Measurements from ENCODE around the gene SPATA31C1. TPM values are rescaled to one million over a fixed set of nuclear protein-coding genes. Genes with fewer than 3 reads are reported as not detected.

Gene SPATA31C1
- total and polyA plus RNA-seq, 2 of the 8 experiments (the other 6 are each of a cell fraction or from before 2014, with no cell fraction given), result 0.15 TPM; not detected in 1

- 92% methylated on average over 10 of the region's 10 CpGs; no CpG with 5 or more reads in 1 of the 2 experiments for WGBS, 2 experiments (ENCODE audit: extremely low coverage in 1 of 2, insufficient coverage in 1 of 2, insufficient read length in 1 of 2, insufficient replicate concordance in 2 of 2, low coverage in 1 of 2, low lambda C conversion rate in 2 of 2, missing lambda C conversion rate in 1 of 2)
- Histone ChIP-seq H2AK5ac (ENCODE audit: low read depth, low read length) (no peak overlapping the region), H4K91ac (replicated peaks; ENCODE audit: insufficient read length, low read length) (no peak overlapping the region), H3K56ac (replicated peaks; ENCODE audit: insufficient read length, low read depth, low read length) (no peak overlapping the region), H4K8ac (ENCODE audit: extremely low read depth, insufficient read depth, low read length) (no peak overlapping the region), H3K79me1 (ENCODE audit: low read depth, low read length) (no peaks in the 10 kb centered on the region), H3K18ac (ENCODE audit: extremely low read depth, low read length) (no peak overlapping the region; the same call in 1 of the 2 replicates), H3K23ac (ENCODE audit: insufficient read length) (no peak overlapping the region), H4K20me1 (replicated peaks in 1 of 2; ENCODE audit: control insufficient read depth in 1 of 2, insufficient read depth in 2 of 2, low read length in 2 of 2) (no peaks in the 10 kb centered on the region), H3K4me3 (ENCODE audit: extremely low read depth in 1 of 4, insufficient read depth in 2 of 4, low read depth in 3 of 4, low read length in 4 of 4) (no peak overlapping the region), H4K5ac (ENCODE audit: insufficient read length, low read depth, low read length) (no peak overlapping the region), H3K14ac (ENCODE audit: insufficient read length) (no peak overlapping the region), H3K9ac (replicated peaks in 1 of 4; ENCODE audit: extremely low read depth in 1 of 4, low read depth in 3 of 4, low read length in 3 of 4) (no peak overlapping the region), H2BK20ac (ENCODE audit: low read length) (no peak overlapping the region), H2AFZ (ENCODE audit: low read length) (peak overlapping the region; percentile 64; the same call in 1 of the 2 replicates), H3K27me3 (replicated peaks in 1 of 4; ENCODE audit: control insufficient read depth in 3 of 4, extremely low read depth in 1 of 4, insufficient read depth in 3 of 4, low read length in 3 of 4) (no peaks in the 10 kb centered on the region), H3K9me3 (ENCODE audit: insufficient read depth in 2 of 2, low read depth in 1 of 2, low read length in 1 of 2) (no peaks in the 10 kb centered on the region), H3K4me2 (ENCODE audit: insufficient read depth in 1 of 2, low read depth in 2 of 2, low read length in 2 of 2) (no peak overlapping the region), H3K23me2 (ENCODE audit: low read depth, low read length) (no peaks in the 10 kb centered on the region), H2BK12ac (ENCODE audit: low read depth, low read length) (no peak overlapping the region), H3K36me3 (ENCODE audit: control insufficient read depth in 2 of 4, insufficient read depth in 4 of 4, low read length in 3 of 4) (no peaks in the 10 kb centered on the region), H2BK5ac (ENCODE audit: low read depth, low read length) (no peak overlapping the region), H2BK15ac (ENCODE audit: low read length) (no peak overlapping the region), H2BK120ac (replicated peaks; ENCODE audit: low read depth, low read length) (no peak overlapping the region), H3K79me2 (ENCODE audit: control insufficient read depth in 1 of 2, insufficient read depth in 2 of 2, low read length in 2 of 2) (no peaks in the 10 kb centered on the region), H3K27ac (ENCODE audit: low read depth, low read length) (no peak overlapping the region), H3K4ac (replicated peaks; ENCODE audit: insufficient read length, low read depth, low read length) (no peak overlapping the region), H3K4me1 (replicated peaks in 1 of 4; ENCODE audit: control insufficient read depth in 3 of 4, insufficient read depth in 4 of 4, low read length in 3 of 4) (no peaks in the 10 kb centered on the region)
- no peak for FAIRE-seq
- DNase-seq (ENCODE audit: low read depth in 1 of 2, low spot score in 2 of 2), result peak in 1 of 2 experiments; percentile 41
- TF ChIP-seq HDAC2 (IDR thresholded peaks at IDR 0.05; ENCODE audit: borderline replicate concordance in 1 of 2, low read depth in 2 of 2, low read length in 2 of 2) (no peak), ATF2 (IDR thresholded peaks at IDR 0.05; ENCODE audit: low read length) (no peak), SP4 (IDR thresholded peaks at IDR 0.05; ENCODE audit: low read length) (no peak), NANOG (IDR thresholded peaks at IDR 0.05; ENCODE audit: insufficient read depth, low read depth, low read length, poor library complexity, severe bottlenecking) (no peak), SRF (IDR thresholded peaks at IDR 0.05; ENCODE audit: low read depth, low read length) (no peak), MAFK (IDR thresholded peaks at IDR 0.05; ENCODE audit: low read depth, low read length) (no peak)
- CTCF ChIA-PET (ENCODE audit: partially characterized antibody), result no interaction called here
- POLR2A ChIA-PET (ENCODE audit: partially characterized antibody), result no interaction called here
These were observed 26.9 kb upstream of the SPATA31C1 start for GRCh38 chr9:87890837-87891236.
